HUES48 (cell line): Measurements from ENCODE around the gene DCLRE1C.
"Not testable (repeated sequence)": the region's sequence is repeated elsewhere in the genome, so short reads cannot be mapped to it uniquely, and the experiment has no call there.

Experiments used
- H3K27ac ChIP-seq: one replicate; pipeline ENCODE4 v1.7.0; 2013; ENCODE audit warnings: low read depth, low read length, inconsistent platforms
- H3K27me3 ChIP-seq: 2 replicates; pipeline ENCODE4 v1.6.1; 2013; ENCODE audit warnings: mild to moderate bottlenecking, low read length; ENCODE audit not compliant: control insufficient read depth, insufficient read depth
- H3K36me3 ChIP-seq: 2 replicates; pipeline ENCODE4 v1.6.1; 2013; ENCODE audit warnings: low read length; ENCODE audit not compliant: control insufficient read depth, insufficient read depth
- H3K4me1 ChIP-seq: 2 replicates; pipeline ENCODE4 v1.6.1; 2013; ENCODE audit warnings: mild to moderate bottlenecking, low read length; ENCODE audit not compliant: control insufficient read depth, insufficient read depth
- H3K4me3 ChIP-seq: 2 replicates; pipeline ENCODE4 v1.5.1; 2013; ENCODE audit warnings: mild to moderate bottlenecking, low read depth, low read length
- H3K9ac ChIP-seq: 2 replicates; pipeline ENCODE4 v1.6.1; 2013; ENCODE audit warnings: mild to moderate bottlenecking, low read depth, low read length, moderate library complexity
- H3K9me3 ChIP-seq: 2 replicates; pipeline ENCODE4 v1.6.1; 2013; ENCODE audit warnings: low read length; ENCODE audit not compliant: control insufficient read depth, insufficient read depth

Gene DCLRE1C

DNA sequence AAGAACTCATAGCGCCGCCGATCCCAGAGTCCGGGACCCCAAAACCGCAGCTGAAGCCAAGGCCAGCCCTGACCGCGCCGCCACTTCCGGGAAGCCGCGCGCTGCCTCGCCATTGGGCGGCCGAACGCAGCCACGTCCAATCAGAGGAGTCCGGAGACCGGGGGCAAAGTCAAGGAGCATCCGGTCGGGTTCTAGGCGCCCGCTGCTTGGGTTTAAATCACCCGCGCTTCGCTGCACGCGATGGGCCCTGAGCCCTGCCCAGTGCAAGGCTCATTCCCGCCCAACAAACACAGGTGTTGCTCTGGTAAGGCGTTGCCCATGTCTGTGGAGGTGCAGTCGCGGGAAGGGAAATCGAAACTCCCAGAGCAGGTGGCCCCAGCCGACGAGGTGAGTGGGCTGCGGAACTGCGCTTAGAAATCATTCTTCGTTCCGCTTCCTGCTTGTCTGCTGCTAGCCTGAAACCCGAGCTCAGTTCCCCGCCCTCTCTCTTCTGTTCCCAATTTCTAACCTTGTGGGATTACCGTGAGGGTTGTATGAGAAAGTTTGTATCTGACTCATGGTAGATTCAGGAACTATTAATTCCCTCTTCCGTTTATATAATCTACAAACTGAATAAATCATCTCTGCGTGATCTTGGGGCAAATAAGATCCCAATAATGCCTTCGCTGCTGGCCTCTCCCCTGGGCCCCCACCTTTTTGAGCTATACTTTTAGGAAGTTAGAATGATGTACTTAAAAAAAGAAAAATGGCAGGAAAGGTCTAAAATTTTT is at the start of gene DCLRE1C:
DCLRE1C (minus strand) TSS at position 96 of the 770 bp plus-strand sequence; CDS start at position 10, 86 bp downstream.
- H3K27ac ChIP-seq = peak within 1 kb of the TSS; percentile 87
- H3K9me3 ChIP-seq = no peaks in the 10 kb centered on the region
- H3K27me3 ChIP-seq = peaks cover 17% of the 10 kb centered on the region
- no peaks in the 10 kb centered on the region; the same call in 1 of the 2 replicates for H3K36me3 ChIP-seq
- peaks cover 12% of the 10 kb centered on the region for H3K4me1 ChIP-seq
- H3K4me3 ChIP-seq = peak within 1 kb of the TSS; percentile 76
- peak within 1 kb of the TSS; percentile 69 for H3K9ac ChIP-seq

DNA sequence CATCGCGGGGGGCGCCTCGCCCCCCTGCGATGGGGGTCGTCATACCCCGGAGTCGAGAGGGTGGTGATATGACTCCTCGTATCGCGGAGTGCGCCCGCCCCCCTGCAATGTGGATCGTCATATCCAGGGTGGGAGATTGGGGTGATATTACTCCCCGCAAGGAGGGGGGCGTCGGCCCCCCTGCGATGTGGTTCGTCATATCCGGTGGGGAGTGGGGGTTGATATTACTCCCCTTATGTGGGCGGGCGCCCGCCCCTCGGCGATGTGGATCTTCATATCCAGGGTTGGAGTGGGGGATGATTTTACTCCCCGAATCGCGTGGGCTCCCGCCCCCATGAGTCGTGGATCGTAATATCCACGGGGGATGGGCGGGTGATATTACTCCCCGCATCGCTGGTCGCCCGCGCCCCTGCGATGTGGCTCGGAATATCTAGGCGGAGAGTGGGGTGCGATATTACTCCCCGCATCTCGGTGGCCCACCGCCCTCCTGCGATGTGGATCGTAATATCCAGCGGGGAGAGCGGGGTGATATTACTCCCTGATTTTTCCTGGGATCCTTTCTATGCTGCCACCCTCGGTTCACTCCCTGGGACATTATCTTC is 42.2 kb upstream of the DCLRE1C start:
- Histone ChIP-seq H3K9ac (no peak overlapping the region), H3K27ac (no peak overlapping the region), H3K9me3 (no peaks in the 10 kb centered on the region), H3K4me3 (no peak overlapping the region), H3K36me3 (no peaks in the 10 kb centered on the region), H3K4me1 (no peaks in the 10 kb centered on the region), H3K27me3 (no peaks in the 10 kb centered on the region)

DNA sequence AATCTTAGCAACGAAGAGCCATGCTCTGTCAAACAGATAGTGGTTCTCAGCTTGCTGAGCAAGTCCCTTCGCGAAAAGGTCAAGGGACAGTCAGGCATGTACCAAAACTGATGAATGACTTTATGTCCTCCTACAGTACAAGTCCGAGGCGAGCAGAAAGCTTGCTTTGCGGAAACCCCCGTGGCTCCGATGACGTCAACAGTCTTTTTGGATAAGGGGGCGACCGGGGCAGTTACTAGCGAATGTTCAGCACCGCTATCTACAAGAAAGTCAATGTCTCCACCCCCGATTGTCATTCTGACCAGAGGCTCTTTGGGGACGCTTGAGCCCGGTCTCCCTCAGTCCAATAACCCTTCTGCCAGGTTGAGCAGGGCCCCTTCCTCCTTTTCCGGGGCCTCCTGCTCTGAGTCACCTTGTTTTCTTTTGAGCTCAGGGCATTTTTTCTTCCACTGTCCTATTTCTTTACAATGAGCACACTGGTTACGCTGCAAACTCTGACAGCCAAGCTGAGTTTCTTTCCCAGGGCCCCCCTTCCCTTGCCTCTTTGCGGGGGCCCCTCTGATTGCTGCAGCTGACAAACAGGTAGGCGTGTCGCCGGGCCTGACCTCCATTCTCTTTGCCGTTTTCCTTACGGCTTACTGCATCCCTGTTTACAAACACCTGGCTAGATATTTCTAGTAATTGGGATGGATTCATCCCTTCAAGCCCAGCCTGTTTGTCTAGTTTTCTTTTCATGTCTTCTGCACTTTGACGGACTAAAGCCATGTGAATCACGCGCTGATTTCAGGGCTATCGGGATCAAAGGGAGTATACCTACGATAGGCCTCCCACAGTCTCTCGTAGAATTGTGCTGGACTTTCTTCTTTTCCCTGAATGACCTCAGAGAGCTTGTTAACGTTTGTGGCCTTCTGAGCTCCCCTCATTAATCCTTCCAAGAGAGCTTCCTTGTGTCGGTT is 39.9 kb upstream of the DCLRE1C start:
- H3K9ac ChIP-seq, H3K9me3 ChIP-seq: not testable (repeated sequence)

DNA sequence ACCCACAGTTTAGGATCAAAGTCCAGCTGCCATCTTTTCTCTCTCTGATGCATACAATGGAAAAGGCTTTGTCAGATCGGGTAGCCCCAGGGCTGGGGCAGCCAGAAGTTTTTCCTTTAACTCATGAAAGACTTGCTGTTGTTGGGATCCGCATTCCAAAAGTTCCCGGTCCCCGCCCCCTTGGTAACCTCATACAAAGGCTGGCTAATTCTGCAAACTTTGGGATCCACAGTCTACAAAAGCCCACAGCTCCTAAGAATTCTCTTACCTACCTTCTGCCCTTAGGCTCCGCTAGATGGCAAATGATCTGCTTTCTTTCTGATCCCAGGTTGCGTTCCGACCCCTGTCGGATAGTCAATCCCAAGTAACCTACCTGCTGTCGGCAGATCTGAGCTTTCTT is 38.4 kb upstream of the DCLRE1C start:
- not testable (repeated sequence) for H3K4me1 ChIP-seq, H3K27me3 ChIP-seq, H3K27ac ChIP-seq, H3K4me3 ChIP-seq, H3K9ac ChIP-seq, H3K36me3 ChIP-seq, H3K9me3 ChIP-seq

More for the DNA sequence above, 39.9 kb upstream of the DCLRE1C start:
- not testable (repeated sequence) for H3K4me3 ChIP-seq, H3K4me1 ChIP-seq, H3K27ac ChIP-seq, H3K36me3 ChIP-seq, H3K27me3 ChIP-seq

DNA sequence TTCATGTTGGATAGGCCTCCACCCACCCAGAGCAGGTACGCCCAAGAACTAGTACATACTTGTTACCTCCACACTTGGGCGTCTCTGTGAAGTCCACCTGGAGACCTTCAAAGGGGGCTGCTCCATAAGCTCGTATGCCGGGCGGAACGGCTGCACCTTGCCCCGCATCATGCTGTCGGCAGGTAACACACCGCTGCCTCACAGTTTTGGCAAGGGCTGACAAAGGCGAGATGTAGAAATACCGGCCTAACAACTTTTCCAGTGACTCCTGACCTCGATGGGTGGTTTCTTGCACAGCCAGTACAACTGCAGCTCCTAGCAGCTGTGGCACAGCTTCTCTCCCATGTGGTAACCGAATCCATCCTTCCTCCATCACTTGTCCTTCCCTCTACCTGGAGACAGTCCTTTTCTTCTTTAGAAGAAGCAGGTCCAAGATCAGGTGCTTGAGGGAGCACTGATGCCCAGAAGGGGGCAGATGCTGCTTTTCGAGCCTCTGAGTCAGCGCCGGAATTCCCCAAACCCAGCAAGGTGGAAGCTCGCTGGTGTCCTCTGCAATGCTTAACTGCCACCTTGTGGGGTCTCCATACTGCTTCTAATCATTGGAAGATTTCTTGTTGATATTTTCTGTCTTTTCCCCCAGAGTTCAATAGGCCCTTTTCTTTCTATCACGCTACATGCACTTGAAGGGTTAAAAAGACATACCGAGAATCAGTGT is 37.3 kb upstream of the DCLRE1C start:
- H3K36me3 ChIP-seq, H3K27ac ChIP-seq, H3K4me3 ChIP-seq, H3K9me3 ChIP-seq, H3K9ac ChIP-seq, H3K27me3 ChIP-seq, H3K4me1 ChIP-seq: not testable (repeated sequence)

DNA sequence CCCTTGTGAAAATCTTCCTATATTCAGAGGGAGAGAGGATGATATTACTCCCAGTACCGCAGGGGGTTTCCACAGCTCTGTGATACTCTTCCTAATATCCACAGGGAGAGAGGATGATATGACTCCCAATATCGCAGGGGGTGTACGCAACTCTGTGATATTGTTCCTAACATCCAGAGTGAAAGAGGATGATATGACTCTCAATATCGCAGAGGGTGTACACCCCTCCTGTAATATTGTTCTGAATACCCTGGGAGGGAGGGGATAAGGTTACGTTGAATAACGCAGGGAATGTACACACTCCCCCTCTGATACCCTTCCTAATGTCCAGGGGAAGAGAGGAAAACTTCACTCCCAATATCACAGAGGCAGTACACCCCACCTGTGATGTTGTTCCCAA is 35.7 kb upstream of the DCLRE1C start:
- H3K36me3 ChIP-seq, H3K27ac ChIP-seq, H3K27me3 ChIP-seq, H3K9ac ChIP-seq, H3K4me3 ChIP-seq, H3K4me1 ChIP-seq, H3K9me3 ChIP-seq: not testable (repeated sequence)

DNA sequence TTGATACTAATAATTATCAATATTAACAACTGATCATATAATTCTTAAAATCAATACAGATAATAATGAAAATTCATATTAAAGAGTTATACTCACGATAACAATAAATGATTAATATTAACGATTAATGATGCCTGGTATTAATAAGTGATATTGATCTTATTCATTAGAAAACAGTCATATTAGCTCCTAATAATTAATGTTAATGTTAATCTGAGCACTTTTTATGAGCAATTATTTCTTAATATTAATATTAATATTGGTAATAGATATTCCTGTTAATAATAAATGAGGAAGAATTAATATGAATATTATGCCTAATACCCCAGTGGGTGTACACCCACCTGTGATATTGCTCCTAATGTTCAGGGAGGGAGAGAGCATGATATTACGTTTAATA is 28.8 kb upstream of the DCLRE1C start:
- Histone ChIP-seq H3K4me3 (no peak overlapping the region), H3K9me3 (no peaks in the 10 kb centered on the region), H3K4me1 (no peaks in the 10 kb centered on the region)

DNA sequence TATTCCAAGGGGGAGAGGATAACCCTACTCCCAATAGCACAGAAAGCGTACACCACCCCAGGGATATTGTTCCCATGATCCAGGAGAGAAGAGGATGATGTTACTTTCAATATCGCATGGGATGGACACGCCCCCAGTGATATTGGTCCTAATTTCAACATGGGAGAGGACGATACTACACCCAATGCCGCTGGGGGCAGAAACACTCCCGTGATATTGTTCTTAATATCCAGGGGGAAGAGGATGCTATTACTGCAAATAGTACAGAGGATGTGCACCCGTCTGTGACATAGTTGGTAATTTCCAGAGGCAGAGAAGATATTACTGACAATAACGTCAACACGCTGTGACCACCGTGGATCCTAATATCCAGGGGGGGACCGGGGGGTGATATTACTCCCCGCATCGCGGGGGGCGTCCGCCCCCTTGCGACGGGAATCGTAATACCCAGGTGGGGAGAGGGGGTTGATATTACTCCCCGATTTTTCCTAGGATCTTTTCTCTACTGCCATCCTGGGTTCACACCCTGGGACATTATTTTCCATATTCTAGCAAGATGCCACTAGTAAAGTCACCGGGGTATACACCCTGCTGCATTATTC is 21.9 kb upstream of the DCLRE1C start:
- H3K9me3 ChIP-seq = no peaks in the 10 kb centered on the region
- no peak overlapping the region for H3K4me3 ChIP-seq
- H3K9ac ChIP-seq = no peak overlapping the region
- no peaks in the 10 kb centered on the region for H3K36me3 ChIP-seq
- no peak overlapping the region for H3K27ac ChIP-seq
- H3K27me3 ChIP-seq = no peaks in the 10 kb centered on the region; the same call in 1 of the 2 replicates
- no peaks in the 10 kb centered on the region for H3K4me1 ChIP-seq

More for the DNA sequence above, 28.8 kb upstream of the DCLRE1C start:
- H3K27me3 ChIP-seq = no peaks in the 10 kb centered on the region; the same call in 1 of the 2 replicates
- H3K9ac ChIP-seq = no peak overlapping the region
- no peak overlapping the region for H3K27ac ChIP-seq
- H3K36me3 ChIP-seq = no peaks in the 10 kb centered on the region

DNA sequence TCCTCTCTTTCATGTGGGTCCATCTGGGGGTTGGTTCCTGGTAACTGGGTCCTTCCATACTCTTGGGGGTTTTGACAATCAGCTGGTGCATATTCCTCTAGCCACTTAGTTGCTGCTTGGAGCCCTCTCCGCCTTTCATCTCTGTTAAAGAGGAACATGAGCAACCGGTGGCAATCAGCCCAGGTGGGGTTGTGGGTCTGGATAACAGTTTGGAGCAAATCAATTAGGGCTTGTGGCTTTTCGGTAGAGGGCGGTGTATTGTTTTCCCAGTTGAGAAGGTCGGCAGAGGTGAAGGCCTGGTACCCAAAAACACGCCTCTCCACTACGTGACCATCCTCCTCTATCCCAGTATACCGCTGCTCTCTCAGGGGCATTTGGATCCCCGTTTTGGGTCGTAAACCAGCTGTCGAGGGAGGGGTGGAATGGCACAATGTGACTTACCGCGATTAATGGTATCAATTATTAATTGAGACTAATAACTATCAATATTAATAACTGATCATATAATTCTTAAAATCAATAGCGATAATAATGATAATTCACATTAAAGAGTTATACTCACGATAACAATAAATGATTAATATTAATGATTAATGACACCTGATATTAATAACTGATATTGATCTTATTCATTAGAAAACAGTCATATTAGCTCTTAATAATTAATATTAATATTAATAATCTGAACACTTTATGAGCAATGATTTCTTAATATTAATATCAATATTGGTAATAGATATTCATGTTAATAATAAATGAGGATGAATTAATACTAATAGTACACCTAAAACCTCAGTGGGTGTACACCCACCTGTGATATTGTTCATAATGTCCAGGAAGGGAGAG is 20.5 kb upstream of the DCLRE1C start:
- H3K4me1 ChIP-seq, H3K36me3 ChIP-seq, H3K27me3 ChIP-seq, H3K27ac ChIP-seq, H3K9me3 ChIP-seq, H3K4me3 ChIP-seq, H3K9ac ChIP-seq: not testable (repeated sequence)
